22Rv1 (cell line): ENCODE measurements around the gene CA9.

Experiments
- H3K27ac ChIP-seq: fragments of 450-650 bp; 2 replicates; pipeline ENCODE4 v1.5.1; 2017
- CTCF ChIP-seq: fragments of 450-650 bp; IDR thresholded peaks from 2 replicates; pipeline ENCODE4 v1.5.1; 2017; ENCODE audit warnings: mild to moderate bottlenecking
- ZFX ChIP-seq: fragments of 450-650 bp; IDR thresholded peaks from 2 replicates; pipeline ENCODE4 v1.6.1; 2017; ENCODE audit warnings: antibody characterized with exemption, borderline replicate concordance

CA9 gene

GRCh38 chr9:35714579-35715252 lies 41.0 kb downstream of the CA9 start:
- no peak overlapping the region for H3K27ac ChIP-seq
- TF ChIP-seq ZFX (no peak), CTCF (no peak)

- H3K27ac ChIP-seq: no peak overlapping the region
- TF ChIP-seq CTCF (no peak), ZFX (no peak)
Observed at GRCh38 chr9:35716230-35716629, 42.5 kb downstream of the CA9 start.

- no peak overlapping the region for H3K27ac ChIP-seq
- TF ChIP-seq CTCF: no peak
- no peak for TF ChIP-seq ZFX
Observed at GRCh38 chr9:35717132-35717870, 43.6 kb downstream of the CA9 start.

- no peak for TF ChIP-seq CTCF
- no peak overlapping the region for H3K27ac ChIP-seq
Observed at GRCh38 chr9:35718721-35719511, 45.2 kb downstream of the CA9 start.

- no peak overlapping the region for H3K27ac ChIP-seq
- TF ChIP-seq ZFX (no peak), CTCF (no peak)
Observed at GRCh38 chr9:35719546-35719945, 45.8 kb downstream of the CA9 start.

- no peak overlapping the region for H3K27ac ChIP-seq
- TF ChIP-seq CTCF (no peak), ZFX (no peak)
Observed at GRCh38 chr9:35723426-35723825, 49.7 kb downstream of the CA9 start.
